GM12892 (cell line): ENCODE measurements around the gene PPP2R2B.

Experiments
- POLR2A ChIP-seq: IDR thresholded peaks from 2 replicates; pipeline ENCODE4 v1.6.1; 2011; ENCODE audit warnings: low read depth, low read length, control low read depth
- POLR2AphosphoS5 ChIP-seq: IDR thresholded peaks from 2 replicates; pipeline ENCODE4 v1.6.1; 2011; ENCODE audit warnings: low read depth, low read length, control low read depth

DNA sequence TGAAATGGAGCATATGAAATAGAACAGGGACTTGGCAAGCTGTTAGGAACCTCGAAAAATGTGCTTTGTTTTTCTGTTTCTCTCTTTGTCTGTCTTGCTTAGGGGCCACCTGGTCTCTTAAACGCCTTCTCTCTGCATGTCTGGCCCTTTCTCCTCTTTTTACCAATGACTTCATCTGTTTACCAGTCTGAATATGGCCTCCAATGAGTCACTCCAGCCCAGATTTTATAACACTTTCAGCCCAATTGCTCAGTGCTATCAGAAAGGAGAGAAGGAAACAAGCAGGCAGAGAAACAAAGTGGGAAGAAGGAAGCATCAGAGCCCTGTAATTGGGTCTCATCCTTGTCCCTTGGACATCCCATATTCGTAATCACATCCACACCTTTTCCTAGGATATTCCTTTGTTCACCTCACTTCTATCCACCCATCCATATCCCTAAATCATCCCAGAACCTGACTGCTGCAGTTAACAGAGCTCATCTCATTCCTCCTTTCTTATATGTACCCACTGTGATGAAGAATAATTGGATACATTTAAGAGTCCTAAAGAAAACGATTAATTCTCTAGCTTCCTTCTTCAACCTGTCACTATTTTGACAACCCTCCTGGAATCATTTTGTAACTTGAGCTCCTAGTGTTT lies 210.8 kb downstream of the PPP2R2B start:
- TF ChIP-seq POLR2A (no peak), POLR2AphosphoS5 (no peak)
